ENCODE data around the gene PTPRD.

GRCh38 chr9:8904771-8905515, 1707.9 kb downstream of the PTPRD start:
- TF ChIP-seq CTCF (IDR thresholded peaks at IDR 0.05) (no peak), REST (IDR thresholded peaks at IDR 0.05; ENCODE audit: insufficient read depth in 1 of 2, low read depth in 2 of 2, low read length in 1 of 2) (no peak), POLR2AphosphoS5 (IDR thresholded peaks at IDR 0.05; ENCODE audit: low read depth, low read length) (no peak)
